ENCODE measurements around the gene CCDC144A.
"Not testable (repeated sequence)": the region's sequence is repeated elsewhere in the genome, so short reads cannot be mapped to it uniquely, and the experiment has no call there.

CCDC144A gene

DNA sequence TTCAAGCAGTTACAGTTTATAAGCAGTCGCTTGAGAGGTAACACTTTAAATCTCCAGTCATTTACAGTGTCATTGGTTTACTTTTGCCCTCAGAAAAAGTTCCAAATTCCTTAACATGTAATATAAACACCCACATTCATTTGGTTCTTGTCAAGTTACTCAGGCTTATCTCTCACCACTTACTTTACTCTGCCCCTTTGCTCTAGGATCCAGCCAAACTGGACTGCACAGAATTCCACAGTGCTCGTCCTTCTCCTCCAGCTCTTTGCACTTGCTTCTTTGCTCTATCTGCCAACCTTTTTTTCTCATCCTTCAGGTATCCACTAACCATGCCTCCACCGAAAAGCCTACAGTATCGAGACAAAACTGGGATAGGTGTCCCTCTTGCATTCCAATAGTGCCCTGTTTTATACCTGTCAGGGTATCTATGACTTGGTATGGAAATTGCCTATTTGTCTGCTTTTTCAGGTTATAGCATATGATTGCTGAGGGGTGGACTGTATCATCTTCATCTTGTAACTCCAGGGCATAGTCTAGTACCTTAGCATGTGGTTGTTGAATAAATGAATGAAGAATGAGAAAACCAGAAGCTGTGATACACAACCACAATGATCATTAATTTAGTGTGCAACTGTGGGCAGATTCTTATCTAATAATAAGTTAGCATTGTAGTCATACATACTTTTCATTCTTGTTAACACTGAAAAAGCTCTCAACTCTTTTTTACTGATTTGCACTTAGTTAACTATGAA is 82.5 kb downstream of the CCDC144A start:
- H3K9ac ChIP-seq (ENCODE audit: low read depth, low read length); H3K36me3 ChIP-seq (ENCODE audit: control insufficient read depth, insufficient read depth, low read length); H3K9me3 ChIP-seq (ENCODE audit: control insufficient read depth, insufficient read depth, low read length); H3K27me3 ChIP-seq (ENCODE audit: control insufficient read depth, insufficient read depth, low read length); H3K4me3 ChIP-seq (ENCODE audit: low read depth, low read length); H3K4me1 ChIP-seq (ENCODE audit: control insufficient read depth, insufficient read depth, low read length): not testable (repeated sequence)

DNA sequence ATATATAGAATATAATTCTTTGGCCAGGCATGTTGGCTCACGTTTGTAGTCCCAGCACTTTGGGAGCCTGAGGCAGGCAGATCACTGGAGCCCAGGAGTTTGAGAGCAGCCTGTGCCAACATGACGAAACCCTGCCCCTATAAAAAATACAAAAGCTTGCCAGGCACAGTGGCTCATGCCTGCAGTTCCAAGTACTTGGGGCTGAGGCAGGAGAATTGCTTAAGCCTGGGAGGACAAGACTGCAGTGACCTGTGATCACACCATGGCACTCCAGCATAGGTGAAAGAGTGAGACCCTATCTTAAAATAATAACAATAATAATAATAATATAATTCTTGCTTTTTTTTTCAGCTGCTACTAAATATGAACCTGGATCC is 83.1 kb downstream of the CCDC144A start:
- H3K36me3 ChIP-seq (ENCODE audit: control insufficient read depth, insufficient read depth, low read length); H3K27me3 ChIP-seq (ENCODE audit: control insufficient read depth, insufficient read depth, low read length); H3K4me3 ChIP-seq (ENCODE audit: low read depth, low read length); H3K4me1 ChIP-seq (ENCODE audit: control insufficient read depth, insufficient read depth, low read length); H3K9ac ChIP-seq (ENCODE audit: low read depth, low read length); H3K9me3 ChIP-seq (ENCODE audit: control insufficient read depth, insufficient read depth, low read length): not testable (repeated sequence)

DNA sequence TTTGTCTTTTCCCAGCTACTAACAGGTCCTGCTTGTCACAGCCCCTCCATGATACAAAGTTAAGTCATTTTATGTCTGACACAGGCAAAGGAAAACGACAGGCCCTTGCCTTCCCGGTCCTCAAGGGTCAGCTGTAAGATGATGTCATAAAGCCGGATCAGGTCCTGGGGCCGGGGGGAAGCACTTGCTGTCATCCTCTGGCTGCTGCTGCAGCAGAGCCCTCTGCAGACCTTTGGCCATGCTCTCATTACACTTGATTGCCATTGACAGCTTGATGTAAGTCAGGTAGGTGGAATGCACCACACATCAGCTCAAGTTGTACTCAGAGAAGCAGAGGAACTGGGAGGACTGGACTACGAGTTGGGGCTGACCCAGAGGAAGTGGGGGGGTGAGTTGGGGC is 97.8 kb downstream of the CCDC144A start:
- not testable (repeated sequence) for H3K4me1 ChIP-seq (ENCODE audit: control insufficient read depth, insufficient read depth, low read length); H3K36me3 ChIP-seq (ENCODE audit: control insufficient read depth, insufficient read depth, low read length); H3K27me3 ChIP-seq (ENCODE audit: control insufficient read depth, insufficient read depth, low read length); H3K9me3 ChIP-seq (ENCODE audit: control insufficient read depth, insufficient read depth, low read length); H3K9ac ChIP-seq (ENCODE audit: low read depth, low read length); H3K4me3 ChIP-seq (ENCODE audit: low read depth, low read length)

DNA sequence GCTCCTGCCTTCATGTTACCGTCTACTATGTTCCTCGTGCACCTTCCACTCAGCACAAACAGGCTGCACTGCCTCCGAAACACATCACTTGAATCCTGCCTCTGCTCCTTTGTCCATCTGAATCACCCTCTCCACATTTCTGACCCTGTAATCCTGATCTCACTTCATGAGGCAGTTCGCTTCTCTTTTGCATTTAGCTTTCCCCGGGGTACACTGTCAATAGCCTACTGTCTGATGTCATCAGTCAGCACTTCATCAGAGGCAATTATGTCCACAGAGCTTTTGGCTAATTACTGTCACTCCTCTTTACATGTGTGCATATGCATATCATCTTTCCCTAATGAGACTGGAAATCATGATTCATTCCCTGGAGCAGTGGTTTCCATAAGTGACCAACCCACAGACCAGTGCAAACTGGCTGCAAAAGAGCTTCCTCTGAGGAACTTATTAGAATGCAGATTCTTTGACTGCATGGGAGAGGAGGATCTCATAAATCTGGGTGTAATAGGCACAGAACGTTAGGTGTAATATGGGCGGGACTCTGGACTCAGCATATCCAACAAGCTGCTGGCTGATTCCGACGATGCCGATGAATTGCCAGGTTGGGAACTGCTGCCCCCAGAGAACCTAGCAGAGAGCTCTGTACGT is 99.0 kb downstream of the CCDC144A start:
- H3K4me3 ChIP-seq (ENCODE audit: low read depth, low read length); H3K36me3 ChIP-seq (ENCODE audit: control insufficient read depth, insufficient read depth, low read length); H3K9ac ChIP-seq (ENCODE audit: low read depth, low read length); H3K9me3 ChIP-seq (ENCODE audit: control insufficient read depth, insufficient read depth, low read length); H3K27me3 ChIP-seq (ENCODE audit: control insufficient read depth, insufficient read depth, low read length); H3K4me1 ChIP-seq (ENCODE audit: control insufficient read depth, insufficient read depth, low read length): not testable (repeated sequence)

DNA sequence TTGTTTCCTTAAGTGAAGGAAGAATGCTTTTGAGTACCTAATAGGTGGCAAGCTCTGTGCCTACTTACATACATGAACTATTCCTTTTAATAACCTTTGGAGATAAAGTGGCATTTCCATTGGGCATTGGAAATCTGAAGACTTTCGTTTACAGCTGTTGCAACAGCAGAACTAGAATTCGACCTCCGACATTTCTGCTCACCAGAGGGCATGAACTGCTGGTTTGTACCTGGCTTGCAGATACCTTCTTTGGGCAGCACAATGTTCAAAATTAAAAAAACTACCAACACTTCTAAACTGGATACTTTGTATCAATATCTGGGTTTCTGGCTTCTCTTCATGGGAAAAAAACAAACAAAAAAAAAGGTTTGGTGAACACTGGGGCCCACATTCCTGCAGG is 99.6 kb downstream of the CCDC144A start:
- H3K9me3 ChIP-seq (ENCODE audit: control insufficient read depth, insufficient read depth, low read length), result not testable (repeated sequence)

DNA sequence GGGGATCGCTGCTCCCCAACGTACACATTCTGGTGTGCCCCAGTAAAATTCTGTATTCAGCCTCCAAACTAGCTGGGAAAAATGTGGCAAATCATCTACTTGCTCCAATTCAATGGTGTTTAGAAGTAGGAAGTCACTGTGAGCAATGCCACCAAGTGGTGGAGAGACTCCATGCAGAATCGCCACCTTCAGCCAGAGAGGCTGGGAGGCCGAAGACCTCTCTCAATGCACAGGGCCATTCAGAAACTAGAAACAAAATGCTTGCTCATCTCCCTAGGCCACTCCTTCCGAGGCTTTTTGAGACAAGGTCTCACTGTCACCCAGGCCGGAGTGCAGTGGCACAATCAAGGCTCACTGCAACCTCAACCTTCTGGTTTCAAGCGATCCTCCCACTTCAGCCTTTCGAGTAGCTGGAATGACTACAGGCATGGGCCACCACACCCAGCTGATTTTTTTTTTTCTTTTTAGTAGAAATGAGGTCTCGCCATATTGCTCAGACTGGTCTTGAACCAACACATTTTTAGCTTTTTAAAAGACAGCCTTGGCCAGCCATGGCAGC is 100.4 kb downstream of the CCDC144A start:
- H3K27me3 ChIP-seq (ENCODE audit: control insufficient read depth, insufficient read depth, low read length); H3K9ac ChIP-seq (ENCODE audit: low read depth, low read length); H3K4me1 ChIP-seq (ENCODE audit: control insufficient read depth, insufficient read depth, low read length); H3K36me3 ChIP-seq (ENCODE audit: control insufficient read depth, insufficient read depth, low read length); H3K9me3 ChIP-seq (ENCODE audit: control insufficient read depth, insufficient read depth, low read length); H3K4me3 ChIP-seq (ENCODE audit: low read depth, low read length): not testable (repeated sequence)

More for the DNA sequence above, 99.6 kb downstream of the CCDC144A start:
- H3K9ac ChIP-seq (ENCODE audit: low read depth, low read length); H3K4me1 ChIP-seq (ENCODE audit: control insufficient read depth, insufficient read depth, low read length); H3K36me3 ChIP-seq (ENCODE audit: control insufficient read depth, insufficient read depth, low read length); H3K27me3 ChIP-seq (ENCODE audit: control insufficient read depth, insufficient read depth, low read length); H3K4me3 ChIP-seq (ENCODE audit: low read depth, low read length): not testable (repeated sequence)

DNA sequence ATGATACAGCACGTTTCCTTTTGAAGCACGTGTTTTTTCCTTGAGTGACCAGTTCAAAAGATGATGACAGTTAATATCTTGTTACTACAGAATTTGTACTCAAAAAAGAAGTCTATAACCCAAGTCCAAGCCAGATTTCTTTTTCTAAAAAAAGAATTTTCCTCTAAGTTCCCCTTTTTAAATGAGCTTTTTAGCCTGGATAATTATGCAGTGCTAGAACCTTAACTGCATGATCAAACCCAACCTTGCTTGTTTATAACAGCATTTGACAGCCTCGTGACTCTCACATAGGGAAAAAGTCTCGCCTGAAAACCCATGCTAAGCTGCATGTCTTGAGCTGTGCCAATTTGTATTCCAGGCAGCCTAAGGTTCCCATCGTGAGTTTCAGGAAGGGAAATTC is 104.2 kb downstream of the CCDC144A start:
- not testable (repeated sequence) for H3K9me3 ChIP-seq (ENCODE audit: control insufficient read depth, insufficient read depth, low read length); H3K27me3 ChIP-seq (ENCODE audit: control insufficient read depth, insufficient read depth, low read length); H3K9ac ChIP-seq (ENCODE audit: low read depth, low read length); H3K4me1 ChIP-seq (ENCODE audit: control insufficient read depth, insufficient read depth, low read length); H3K36me3 ChIP-seq (ENCODE audit: control insufficient read depth, insufficient read depth, low read length); H3K4me3 ChIP-seq (ENCODE audit: low read depth, low read length)

DNA sequence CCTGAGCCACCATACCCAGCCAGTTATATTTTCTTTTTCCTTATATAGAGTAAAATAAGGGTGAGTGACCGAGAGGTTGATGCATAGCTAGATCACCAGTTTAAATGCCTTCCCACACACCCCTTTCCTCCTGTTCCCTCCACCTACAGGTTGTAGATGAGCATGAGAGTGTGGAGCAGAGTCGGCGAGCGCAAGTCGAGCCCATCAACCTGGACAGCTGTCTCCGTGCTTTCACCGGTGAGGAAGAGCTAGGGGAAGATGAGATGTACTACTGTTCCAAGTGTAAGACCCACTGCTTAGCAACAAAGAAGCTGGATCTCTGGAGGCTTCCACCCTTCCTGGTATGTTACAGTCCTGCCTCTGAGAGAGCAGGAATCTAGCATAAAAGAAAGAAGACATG is 105.9 kb downstream of the CCDC144A start:
- not testable (repeated sequence) for H3K4me3 ChIP-seq (ENCODE audit: low read depth, low read length); H3K9ac ChIP-seq (ENCODE audit: low read depth, low read length); H3K27me3 ChIP-seq (ENCODE audit: control insufficient read depth, insufficient read depth, low read length); H3K9me3 ChIP-seq (ENCODE audit: control insufficient read depth, insufficient read depth, low read length); H3K36me3 ChIP-seq (ENCODE audit: control insufficient read depth, insufficient read depth, low read length); H3K4me1 ChIP-seq (ENCODE audit: control insufficient read depth, insufficient read depth, low read length)

DNA sequence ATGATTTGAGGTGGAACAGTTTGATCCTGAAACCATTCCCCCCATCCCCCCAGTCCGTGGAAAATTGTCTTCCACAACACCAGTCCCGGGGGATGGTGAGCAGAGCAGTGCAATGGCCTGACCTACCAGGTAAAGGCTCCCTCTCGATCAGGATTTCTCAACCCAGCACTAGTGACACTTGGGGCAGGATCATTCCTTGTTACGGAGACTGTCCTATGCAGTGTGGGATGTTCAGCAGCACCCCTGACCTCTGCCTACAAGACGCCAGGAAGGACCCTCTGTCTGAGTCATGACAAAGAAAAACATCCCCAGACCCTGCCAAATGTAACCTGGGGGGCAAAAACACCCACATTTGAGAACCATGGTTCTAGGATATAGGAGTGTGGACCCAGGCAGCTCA is 114.8 kb downstream of the CCDC144A start:
- not testable (repeated sequence) for H3K9ac ChIP-seq (ENCODE audit: low read depth, low read length); H3K27me3 ChIP-seq (ENCODE audit: control insufficient read depth, insufficient read depth, low read length); H3K36me3 ChIP-seq (ENCODE audit: control insufficient read depth, insufficient read depth, low read length); H3K9me3 ChIP-seq (ENCODE audit: control insufficient read depth, insufficient read depth, low read length); H3K4me1 ChIP-seq (ENCODE audit: control insufficient read depth, insufficient read depth, low read length); H3K4me3 ChIP-seq (ENCODE audit: low read depth, low read length)

DNA sequence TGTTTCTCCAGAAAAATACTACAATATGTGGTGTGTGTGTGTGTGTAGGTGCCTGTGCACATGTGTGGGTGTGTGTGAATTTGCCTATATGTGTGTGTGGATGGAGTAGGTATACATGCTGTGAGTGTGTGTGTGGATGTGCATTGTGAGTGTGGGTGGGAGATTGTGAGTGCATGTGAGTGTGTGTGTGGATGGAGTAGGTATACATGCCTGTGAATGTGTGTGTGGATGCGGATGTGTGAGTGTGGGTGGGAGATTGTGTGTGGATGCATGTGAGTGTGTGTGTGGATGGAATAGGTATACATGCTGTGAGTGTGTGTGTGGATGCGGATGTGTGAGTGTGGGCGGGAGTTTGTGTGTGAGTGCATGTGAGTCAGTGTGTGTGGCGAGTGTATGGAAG is 116.6 kb downstream of the CCDC144A start:
- H3K27me3 ChIP-seq (ENCODE audit: control insufficient read depth, insufficient read depth, low read length); H3K4me3 ChIP-seq (ENCODE audit: low read depth, low read length); H3K4me1 ChIP-seq (ENCODE audit: control insufficient read depth, insufficient read depth, low read length); H3K9ac ChIP-seq (ENCODE audit: low read depth, low read length); H3K9me3 ChIP-seq (ENCODE audit: control insufficient read depth, insufficient read depth, low read length); H3K36me3 ChIP-seq (ENCODE audit: control insufficient read depth, insufficient read depth, low read length): not testable (repeated sequence)

DNA sequence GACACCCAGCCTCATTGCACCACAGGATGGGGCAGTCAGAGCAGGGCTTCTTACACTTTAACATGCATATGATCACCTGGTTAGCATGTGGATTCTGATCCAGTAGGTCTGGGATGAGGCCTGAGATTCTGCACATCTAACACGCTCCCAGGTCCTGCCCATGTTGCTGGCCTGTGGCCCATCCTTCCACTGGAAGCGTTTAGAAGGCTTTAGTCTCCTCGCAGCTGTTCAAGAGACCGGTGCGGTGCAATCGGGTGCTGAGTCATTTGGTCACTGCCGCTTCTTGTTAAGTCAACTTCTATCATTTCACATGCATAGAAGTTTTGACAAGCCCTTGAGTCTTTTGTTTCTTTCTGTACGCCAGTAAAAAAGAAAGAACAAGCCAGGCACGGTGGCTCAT is 117.6 kb downstream of the CCDC144A start:
- H3K27me3 ChIP-seq (ENCODE audit: control insufficient read depth, insufficient read depth, low read length); H3K9ac ChIP-seq (ENCODE audit: low read depth, low read length); H3K4me1 ChIP-seq (ENCODE audit: control insufficient read depth, insufficient read depth, low read length); H3K9me3 ChIP-seq (ENCODE audit: control insufficient read depth, insufficient read depth, low read length); H3K36me3 ChIP-seq (ENCODE audit: control insufficient read depth, insufficient read depth, low read length); H3K4me3 ChIP-seq (ENCODE audit: low read depth, low read length): not testable (repeated sequence)

DNA sequence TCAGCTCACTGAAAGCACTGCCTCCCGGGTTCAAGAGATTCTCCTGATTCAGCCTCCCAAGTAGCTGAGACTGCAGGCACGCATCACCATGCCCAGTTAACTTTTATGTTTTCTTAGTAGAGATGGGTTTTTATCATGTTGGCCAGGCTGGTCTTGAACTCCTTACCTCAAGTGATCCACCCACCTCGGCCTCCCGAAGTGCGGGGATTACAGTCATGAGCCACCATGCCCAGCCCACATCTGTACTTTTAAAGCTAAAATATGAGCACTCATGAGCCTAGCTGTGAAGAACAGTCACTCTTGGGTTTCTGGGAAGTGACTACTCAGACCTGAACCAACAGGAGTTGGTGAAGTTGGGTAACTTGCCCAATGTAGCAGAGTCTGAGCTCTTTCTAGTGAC is 120.2 kb downstream of the CCDC144A start:
- H3K4me1 ChIP-seq (ENCODE audit: control insufficient read depth, insufficient read depth, low read length); H3K9ac ChIP-seq (ENCODE audit: low read depth, low read length); H3K4me3 ChIP-seq (ENCODE audit: low read depth, low read length); H3K9me3 ChIP-seq (ENCODE audit: control insufficient read depth, insufficient read depth, low read length); H3K27me3 ChIP-seq (ENCODE audit: control insufficient read depth, insufficient read depth, low read length); H3K36me3 ChIP-seq (ENCODE audit: control insufficient read depth, insufficient read depth, low read length): not testable (repeated sequence)
